ENCODE measurements around the gene C4A.
"Not testable (repeated sequence)": the region's sequence is repeated elsewhere in the genome, so short reads cannot be mapped to it uniquely, and the experiment has no call there.

The C4A gene

GRCh38 chr6:32049736-32050135 is 67.9 kb downstream of the C4A start:
- DNase-seq = not testable (repeated sequence)

GRCh38 chr6:32050562-32050961 is 68.7 kb downstream of the C4A start:
- no peak for DNase-seq

Measured in right kidney (tissue), 1 donor.